Smooth muscle cell (in vitro differentiated cells): ENCODE measurements around the gene ZNF516. TPM values are rescaled to one million over a fixed set of nuclear protein-coding genes. Genes with fewer than 3 reads are reported as not detected.

ENCODE experiments used
- DNase-seq: peaks from one replicate; lab custom pipeline; 2025; ENCODE audit not compliant: unreplicated experiment; lab: John Stamatoyannopoulos, UW
- H2AFZ ChIP-seq: fragments of 200-600 bp; sonication (generic); 2 replicates; pipeline ENCODE4 v1.6.0; 2016; ENCODE audit warnings: antibody characterized with exemption, low read depth, mild to moderate bottlenecking
- H3F3A ChIP-seq: fragments of 200-600 bp; sonication (generic); 2 replicates; pipeline ENCODE4 v1.6.0; 2017; ENCODE audit warnings: antibody characterized with exemption, low read depth
- H3K27ac ChIP-seq: fragments of 200-600 bp; sonication (generic); 2 replicates; pipeline ENCODE4 v1.5.1; 2016; ENCODE audit warnings: low read depth, mild to moderate bottlenecking
- H3K27me3 ChIP-seq: fragments of 200-600 bp; sonication (generic); 2 replicates; pipeline ENCODE4 v1.6.1; 2016; ENCODE audit warnings: low read depth, mild to moderate bottlenecking
- H3K36me3 ChIP-seq: fragments of 200-600 bp; sonication (generic); 2 replicates; pipeline ENCODE4 v1.5.1; 2016; ENCODE audit warnings: low read depth
- H3K4me1 ChIP-seq: fragments of 200-600 bp; sonication (generic); 2 replicates; pipeline ENCODE4 v1.5.1; 2016; ENCODE audit warnings: low read depth
- H3K4me2 ChIP-seq: fragments of 200-600 bp; sonication (generic); 2 replicates; pipeline ENCODE4 v1.6.0; 2016; ENCODE audit warnings: mild to moderate bottlenecking
- H3K4me3 ChIP-seq: fragments of 200-600 bp; sonication (generic); 2 replicates; pipeline ENCODE4 v1.5.1; 2016; ENCODE audit warnings: mild to moderate bottlenecking
- H3K79me2 ChIP-seq: fragments of 200-600 bp; sonication (generic); 2 replicates; pipeline ENCODE4 v1.6.0; 2016; ENCODE audit warnings: low read depth, mild to moderate bottlenecking
- H3K9ac ChIP-seq: fragments of 200-600 bp; sonication (generic); 2 replicates; pipeline ENCODE4 v1.6.0; 2016; ENCODE audit warnings: low read depth
- H3K9me3 ChIP-seq: fragments of 200-600 bp; sonication (generic); replicated peaks from 2 replicates; pipeline ENCODE4 v1.5.1; 2016; ENCODE audit warnings: low read depth
- H4K20me1 ChIP-seq: fragments of 200-600 bp; sonication (generic); 2 replicates; pipeline ENCODE4 v1.6.0; 2016; ENCODE audit warnings: low read depth
- WGBS: methylation state at CpG from one replicate; pipeline ENCODE4 v1.1.7; 2016; ENCODE audit warnings: low lambda C conversion rate; 5-methylcytosine and 5-hydroxymethylcytosine counted together
- polyA plus RNA-seq: library from polyadenylated mRNA; unstranded; fragments of >200 nt; fragmentation: Nextera tagmentation; extraction: Ambion mirVana; gene quantifications from 2 replicates; pipeline ENCODE4 v1.2.1, GENCODE V29; 2016
- total RNA-seq: library from RNA; depleted of rRNA; stranded (reverse); fragments of >200 nt; gene quantifications from 2 replicates; pipeline ENCODE4 v1.2.3, GENCODE V29; 2014
- TF ChIP-seq, protein P1 (sequence below): fragments of 200-600 bp; sonication (generic); IDR thresholded peaks from 2 replicates; pipeline ENCODE4 v1.5.1; 2017; ENCODE audit warnings: borderline replicate concordance, mild to moderate bottlenecking, antibody characterized with exemption; ENCODE audit not compliant: insufficient read depth, poor library complexity, severe bottlenecking

ZNF516 gene
- total and polyA plus RNA-seq, 2 experiments from 2014 or later = 15.6 to 24.2 TPM

DNA sequence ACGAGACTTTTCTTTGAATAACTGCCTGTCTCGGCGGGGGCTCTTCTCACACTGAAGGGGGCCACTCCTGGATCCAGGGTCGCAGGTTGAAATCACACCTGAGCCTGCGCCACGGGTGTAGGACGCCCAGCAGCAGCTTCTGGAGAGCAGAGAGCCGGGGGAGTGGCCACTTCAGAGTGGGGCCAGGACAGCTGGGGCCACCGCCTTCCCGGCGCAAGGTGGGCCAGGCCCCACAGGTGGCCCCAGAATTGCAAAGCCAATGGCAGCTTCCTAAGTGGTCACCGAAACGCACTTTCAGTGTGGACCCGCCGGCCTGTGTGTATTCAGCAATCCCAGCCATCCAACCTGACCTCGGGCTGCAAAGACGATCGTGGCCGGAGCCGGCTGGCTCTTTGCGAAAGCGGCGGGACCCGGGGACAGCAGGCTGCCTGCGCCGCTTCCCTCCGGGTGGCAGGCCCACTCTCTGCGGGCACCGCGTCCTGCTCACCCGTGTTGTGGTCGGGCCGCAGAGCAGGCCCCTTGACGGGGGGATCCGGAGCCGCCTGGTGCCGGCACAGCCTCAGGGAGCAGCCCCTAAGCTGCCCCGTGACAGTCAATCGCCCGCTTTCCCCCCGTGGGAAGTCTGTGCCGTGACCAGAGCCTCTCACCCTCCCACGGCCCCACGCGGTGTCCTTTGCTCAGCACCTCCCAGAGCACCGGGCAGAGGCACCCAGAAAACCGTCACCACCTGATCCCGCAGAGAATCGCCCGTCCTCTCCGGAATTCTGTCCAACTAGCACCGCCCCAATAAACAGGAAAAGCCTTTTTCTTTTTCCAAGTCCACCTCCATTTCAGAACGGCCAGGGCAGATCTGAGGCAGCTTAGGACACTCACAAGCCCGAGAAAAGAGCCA is 144.7 kb downstream of the ZNF516 start:
- Histone ChIP-seq H3K79me2 (no peaks in the 10 kb centered on the region), H3K27ac (no peak overlapping the region), H4K20me1 (no peaks in the 10 kb centered on the region), H3K9ac (no peak overlapping the region), H3K9me3 (no peaks in the 10 kb centered on the region), H3K4me2 (no peak overlapping the region), H3K36me3 (no peaks in the 10 kb centered on the region), H3K4me1 (no peaks in the 10 kb centered on the region), H3F3A (no peaks in the 10 kb centered on the region), H2AFZ (no peak overlapping the region), H3K4me3 (no peak overlapping the region), H3K27me3 (no peaks in the 10 kb centered on the region)
- DNase-seq = no peak
- TF ChIP-seq, protein P1, sequence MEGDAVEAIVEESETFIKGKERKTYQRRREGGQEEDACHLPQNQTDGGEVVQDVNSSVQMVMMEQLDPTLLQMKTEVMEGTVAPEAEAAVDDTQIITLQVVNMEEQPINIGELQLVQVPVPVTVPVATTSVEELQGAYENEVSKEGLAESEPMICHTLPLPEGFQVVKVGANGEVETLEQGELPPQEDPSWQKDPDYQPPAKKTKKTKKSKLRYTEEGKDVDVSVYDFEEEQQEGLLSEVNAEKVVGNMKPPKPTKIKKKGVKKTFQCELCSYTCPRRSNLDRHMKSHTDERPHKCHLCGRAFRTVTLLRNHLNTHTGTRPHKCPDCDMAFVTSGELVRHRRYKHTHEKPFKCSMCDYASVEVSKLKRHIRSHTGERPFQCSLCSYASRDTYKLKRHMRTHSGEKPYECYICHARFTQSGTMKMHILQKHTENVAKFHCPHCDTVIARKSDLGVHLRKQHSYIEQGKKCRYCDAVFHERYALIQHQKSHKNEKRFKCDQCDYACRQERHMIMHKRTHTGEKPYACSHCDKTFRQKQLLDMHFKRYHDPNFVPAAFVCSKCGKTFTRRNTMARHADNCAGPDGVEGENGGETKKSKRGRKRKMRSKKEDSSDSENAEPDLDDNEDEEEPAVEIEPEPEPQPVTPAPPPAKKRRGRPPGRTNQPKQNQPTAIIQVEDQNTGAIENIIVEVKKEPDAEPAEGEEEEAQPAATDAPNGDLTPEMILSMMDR = no peak
- 95% methylated on average over 54 of the region's 54 CpGs for WGBS

DNA sequence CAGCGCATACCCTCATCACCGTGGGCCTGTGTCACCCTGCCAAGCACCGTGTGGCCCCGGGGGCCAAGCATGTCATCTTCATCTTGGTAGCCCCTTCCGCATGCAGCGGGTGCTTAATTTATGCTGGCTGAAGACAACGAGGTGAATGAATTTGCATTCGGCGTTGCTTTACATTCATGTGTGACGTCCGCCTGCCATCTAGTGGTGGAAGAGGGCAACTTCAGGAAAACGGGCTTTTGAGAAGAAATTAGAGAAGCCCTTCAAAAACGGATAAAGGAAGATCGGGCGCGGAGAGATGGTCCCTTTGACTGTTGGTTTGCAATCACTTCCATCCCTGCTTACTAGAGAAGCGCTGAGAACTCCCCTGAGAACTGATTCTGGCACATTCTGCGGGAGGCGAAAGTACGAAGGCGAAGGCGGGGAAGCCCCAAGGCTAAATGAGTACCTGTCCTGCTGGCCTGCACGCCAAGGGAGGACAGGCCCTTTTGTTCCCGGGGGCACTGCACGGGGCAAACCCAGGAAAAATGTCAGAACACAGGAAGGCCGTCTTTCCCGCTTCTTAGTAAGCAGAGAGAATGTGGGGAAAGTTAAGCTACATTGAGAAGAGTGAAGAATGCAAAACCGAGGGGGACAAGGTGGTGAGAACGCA is 145.9 kb downstream of the ZNF516 start:
- peak overlapping the region; percentile 78 for H3K4me2 ChIP-seq
- no peaks in the 10 kb centered on the region for H3F3A ChIP-seq
- no peak overlapping the region for H3K9ac ChIP-seq
- no peaks in the 10 kb centered on the region for H4K20me1 ChIP-seq
- no peaks in the 10 kb centered on the region for H3K36me3 ChIP-seq
- H3K4me3 ChIP-seq = peak overlapping the region; percentile 25
- TF ChIP-seq, protein P1 = peak; percentile 91
- no peaks in the 10 kb centered on the region for H3K79me2 ChIP-seq
- H3K27ac ChIP-seq = no peak overlapping the region
- H3K27me3 ChIP-seq = no peaks in the 10 kb centered on the region
- no peak overlapping the region for H2AFZ ChIP-seq
- WGBS = 29% methylated on average over 29 of the region's 29 CpGs
- DNase-seq = peak; percentile 13
- H3K4me1 ChIP-seq = no peaks in the 10 kb centered on the region
- no peaks in the 10 kb centered on the region for H3K9me3 ChIP-seq

DNA sequence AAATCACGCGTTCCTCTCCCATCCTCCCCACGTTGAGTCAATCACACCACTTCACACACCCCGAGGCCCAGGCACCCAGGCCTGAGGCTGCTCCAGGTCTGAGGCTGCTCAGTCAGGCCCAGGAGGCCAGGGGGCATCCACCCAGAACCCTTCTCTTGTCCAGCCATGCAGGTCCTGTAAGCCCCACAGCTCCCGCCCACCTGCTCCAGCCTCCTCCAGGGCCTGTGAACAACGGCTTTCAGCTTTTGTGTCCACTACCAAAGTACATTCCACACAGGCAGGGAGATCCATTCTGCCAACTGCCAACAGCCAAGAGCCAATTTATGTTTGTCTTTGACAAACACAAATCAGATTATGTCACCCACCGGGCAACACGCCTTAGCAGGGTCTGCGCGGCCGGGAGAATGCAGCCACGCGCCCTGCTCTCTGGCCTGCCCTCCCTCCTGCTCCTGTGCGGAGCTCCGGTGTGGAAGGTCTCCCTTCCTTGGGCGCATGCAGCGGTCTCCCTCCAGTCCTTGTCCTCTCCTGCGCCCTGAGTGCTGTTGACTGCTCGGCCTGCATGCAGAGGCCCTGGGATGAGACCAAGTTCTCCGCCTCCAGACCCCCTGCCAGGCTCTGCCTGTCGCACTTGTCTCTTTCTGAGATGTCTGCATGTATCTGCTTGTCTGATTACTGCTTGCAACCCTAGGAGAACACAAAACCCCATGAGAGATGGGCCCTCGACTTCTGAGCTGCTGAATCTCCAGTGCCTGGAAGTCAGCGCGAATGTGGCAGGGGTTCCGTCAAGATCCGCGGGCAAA is 146.6 kb downstream of the ZNF516 start:
- TF ChIP-seq, protein P1 = no peak
- Histone ChIP-seq H4K20me1 (no peaks in the 10 kb centered on the region), H3K4me3 (peak overlapping the region; percentile 25), H3K9ac (no peak overlapping the region), H3K4me2 (peak overlapping the region; percentile 78), H3K4me1 (no peaks in the 10 kb centered on the region), H3K27ac (no peak overlapping the region), H3K27me3 (no peaks in the 10 kb centered on the region), H2AFZ (no peak overlapping the region), H3K79me2 (no peaks in the 10 kb centered on the region), H3F3A (no peaks in the 10 kb centered on the region), H3K9me3 (no peaks in the 10 kb centered on the region), H3K36me3 (no peaks in the 10 kb centered on the region)
- WGBS = 91% methylated on average over 27 of the region's 27 CpGs
- no peak for DNase-seq
